HepG2 (cell line): ENCODE data around the gene LRP1B. TPM values are rescaled to one million over a fixed set of nuclear protein-coding genes. Genes with fewer than 3 reads are reported as not detected.

ENCODE experiments used
- ATAC-seq: fragments of 200-7000 bp; cut with Tn5 transposase; 3 replicates; pipeline ENCODE4 v1.9.1; 2020; ENCODE audit warnings: mild to moderate bottlenecking, moderate library complexity
- BruUV-seq: library from RNA; stranded (reverse); fragments of 400-500 nt; replicated peaks from 2 replicates; lab custom pipeline; 2021; lab: Mats Ljungman, UMichigan
- CTCF ChIA-PET: fragments of 300-600 bp; formaldehyde crosslinking; extraction: SDS; loops from one replicate; lab custom pipeline; 2021; ENCODE audit warnings: low total read pairs, inconsistent platforms, low intra/inter-chr PET ratio; lab: Yijun Ruan, JAX
- POLR2A ChIA-PET: fragments of 350-600 bp; sonication (Branson Sonifier 250); formaldehyde crosslinking; loops from one replicate; lab custom pipeline; 2020; ENCODE audit warnings: antibody characterized with exemption, inconsistent platforms; lab: Yijun Ruan, JAX
- DNase-seq: peaks from one replicate; pipeline ENCODE4 v3.0.0-alpha.2; 2015; ENCODE audit warnings: low spot score
- FAIRE-seq: peaks from 3 replicates; lab custom pipeline; 2011; peaks lifted over from hg19 to GRCh38; lab: Jason Lieb, UNC
- H2AFZ ChIP-seq: one replicate; pipeline ENCODE4 v1.6.1; 2011; ENCODE audit warnings: low read length, inconsistent platforms
- H3K27ac ChIP-seq: fragments of 300-600 bp; 3 replicates; pipeline ENCODE4 v1.8.0; 2011; ENCODE audit warnings: mixed run types, mild to moderate bottlenecking, mixed read lengths, low read length, inconsistent platforms; ENCODE audit not compliant: insufficient read depth; ENCODE audit errors: extremely low read length
- H3K27me3 ChIP-seq, 2 experiments: fragments of 200-600 bp in 1 of 2; 2 replicates in 1 of 2; 3 replicates in 1 of 2; pipeline versions ENCODE4 v1.6.0 to v1.8.0; 2011; ENCODE audit warnings: low read length in 2 of 2, mild to moderate bottlenecking in 2 of 2, moderate library complexity in 2 of 2, inconsistent platforms in 1 of 2; ENCODE audit not compliant: insufficient read depth in 2 of 2, control insufficient read depth in 1 of 2
- H3K36me3 ChIP-seq, 2 experiments: fragments of 200-600 bp in 1 of 2; replicated peaks in 1 of 2; 2 replicates in 1 of 2; 3 replicates in 1 of 2; pipeline versions ENCODE4 v1.5.1 to v1.8.0; 2011; ENCODE audit warnings: low read length in 2 of 2, inconsistent platforms in 1 of 2; ENCODE audit not compliant: insufficient read depth in 2 of 2, control insufficient read depth in 1 of 2
- H3K4me1 ChIP-seq: 2 replicates; pipeline ENCODE4 v1.5.1; 2012; ENCODE audit warnings: low read length, inconsistent platforms; ENCODE audit not compliant: insufficient read depth
- H3K4me2 ChIP-seq: 2 replicates; pipeline ENCODE4 v1.6.0; 2011; ENCODE audit warnings: low read depth, low read length, inconsistent platforms
- H3K4me3 ChIP-seq, 3 experiments: fragments of 200-600 bp in 1 of 3; sonication (generic), shearing (Covaris generic) in 1 of 3; replicated peaks in 1 of 3; 2 replicates each; pipeline ENCODE4 v1.5.1; 2011 to 2016; ENCODE audit warnings: low read length in 3 of 3, inconsistent platforms in 2 of 3, low read depth in 2 of 3, mild to moderate bottlenecking in 2 of 3, control low read depth in 1 of 3, mixed read lengths in 1 of 3; ENCODE audit not compliant: insufficient read depth in 1 of 3
- H3K79me2 ChIP-seq: one replicate; pipeline ENCODE4 v1.6.1; 2011; ENCODE audit warnings: low read length, inconsistent platforms; ENCODE audit not compliant: insufficient read depth
- H3K9ac ChIP-seq: 2 replicates; pipeline ENCODE4 v1.6.0; 2011; ENCODE audit warnings: mild to moderate bottlenecking, low read depth, low read length, inconsistent platforms; ENCODE audit not compliant: insufficient read depth
- H3K9me3 ChIP-seq: 2 replicates; pipeline ENCODE4 v1.5.1; 2012; ENCODE audit warnings: mild to moderate bottlenecking, low read length
- H4K20me1 ChIP-seq: 2 replicates; pipeline ENCODE4 v1.6.0; 2011; ENCODE audit warnings: inconsistent platforms, mild to moderate bottlenecking, low read length, moderate library complexity; ENCODE audit not compliant: insufficient read depth
- CHD4 ChIP-seq: fragments of 200-600 bp; sonication (generic); IDR thresholded peaks from 2 replicates; pipeline ENCODE4 v1.7.0; 2017; ENCODE audit warnings: mild to moderate bottlenecking, low read length, borderline replicate concordance
- CREB1 ChIP-seq, 2 experiments: fragments of 450-650 bp in 1 of 2; IDR thresholded peaks; 2 replicates each; pipeline ENCODE4 v1.6.1; 2016 to 2017; ENCODE audit warnings: control low read depth in 1 of 2, mild to moderate bottlenecking in 1 of 2, missing compliant biosample characterization in 1 of 2, missing genetic modification characterization in 1 of 2
- HHEX ChIP-seq: IDR thresholded peaks from 2 replicates; pipeline ENCODE4 v1.6.1; 2016; ENCODE audit warnings: control low read depth
- RARA ChIP-seq: IDR thresholded peaks from 2 replicates; pipeline ENCODE4 v1.6.1; 2016; ENCODE audit warnings: missing genetic modification reagents, missing compliant biosample characterization
- SP1 ChIP-seq, 2 experiments: fragments of 450-650 bp in 1 of 2; sonication (generic) in 1 of 2; formaldehyde crosslinking in 1 of 2; IDR thresholded peaks; 2 replicates each; pipeline versions ENCODE4 v1.4.0 to v1.6.1; 2016 to 2020; ENCODE audit warnings: missing genetic modification reagents in 1 of 2
- ZNF12 ChIP-seq: sonication (generic); formaldehyde crosslinking; IDR thresholded peaks from 2 replicates; pipeline ENCODE4 v1.5.0; 2020; ENCODE audit warnings: missing genetic modification reagents
- ZNF264 ChIP-seq: sonication (generic); formaldehyde crosslinking; IDR thresholded peaks from 2 replicates; pipeline ENCODE4 v1.4.0; 2020; ENCODE audit warnings: missing genetic modification reagents
- ZNF782 ChIP-seq: sonication (generic); formaldehyde crosslinking; IDR thresholded peaks from 2 replicates; pipeline ENCODE4 v1.4.0; 2020; ENCODE audit warnings: missing genetic modification reagents, mild to moderate bottlenecking, borderline replicate concordance
- in situ Hi-C: cut with HindIII; loops from 2 replicates; pipeline ENCODE4 v1.10.0; 2017; ENCODE audit warnings: low pct_unique_long_range_greater_than_20kb; ENCODE audit not compliant: extremely low pct_ligation_motif_present
- intact Hi-C: fragments of 100-400 bp; cut with micrococcal nuclease; formaldehyde crosslinking; loops from one replicate; pipeline ENCODE4 v1.10.0; 2022; ENCODE audit not compliant: unreplicated experiment
- polyA plus RNA-seq, 8 experiments: library from polyadenylated mRNA; depleted of rRNA in 3 of 8; stranded (reverse) in 7 of 8; unstranded in 1 of 8; fragments of >200 nt; fragmentation: Illumina TruSeq in 4 of 8; extraction: Trizol in 4 of 8; gene quantifications; 2 replicates each; pipeline versions ENCODE4 v1.2.1 to v1.2.3, GENCODE V29; 2011 to 2016; ENCODE audit warnings: low read depth in 4 of 8, missing spikeins in 1 of 8, mixed read lengths in 1 of 8; ENCODE audit not compliant: insufficient read depth in 1 of 8
- total RNA-seq, 5 experiments: library from RNA; depleted of rRNA; stranded (reverse); fragments of >200 nt; fragmentation: Illumina TruSeq; extraction: Trizol; gene quantifications; 2 replicates each; pipeline ENCODE4 v1.2.3, GENCODE V29; 2016; ENCODE audit warnings: low read depth in 1 of 5
- TF ChIP-seq, protein P1 (sequence below): sonication (generic); formaldehyde crosslinking; IDR thresholded peaks from 2 replicates; pipeline ENCODE4 v1.4.0; 2020; ENCODE audit warnings: low read depth, mild to moderate bottlenecking, missing genetic modification reagents
- TF ChIP-seq, protein P2 (sequence below): sonication (generic); formaldehyde crosslinking; IDR thresholded peaks from 2 replicates; pipeline ENCODE4 v1.4.0; 2020; ENCODE audit warnings: missing genetic modification reagents
- TF ChIP-seq, protein P3 (sequence below): sonication (generic); formaldehyde crosslinking; conservative IDR thresholded peaks from 2 replicates; pipeline ENCODE4 v1.4.0; 2020; ENCODE audit warnings: missing genetic modification reagents
- TF ChIP-seq, protein P4 (sequence below): sonication (generic); formaldehyde crosslinking; IDR thresholded peaks from 2 replicates; pipeline ENCODE4 v1.4.0; 2020; ENCODE audit warnings: mild to moderate bottlenecking, low read depth, missing genetic modification reagents
- TF ChIP-seq, protein P5 (sequence below): sonication (generic); formaldehyde crosslinking; IDR thresholded peaks from 2 replicates; pipeline ENCODE4 v1.4.0; 2020; ENCODE audit warnings: missing genetic modification reagents

LRP1B gene
- total and polyA plus RNA-seq, 2 of the 13 experiments (the other 11 are each of a cell fraction or from before 2014, with no cell fraction given): 0.04 TPM; not detected in 1

DNA sequence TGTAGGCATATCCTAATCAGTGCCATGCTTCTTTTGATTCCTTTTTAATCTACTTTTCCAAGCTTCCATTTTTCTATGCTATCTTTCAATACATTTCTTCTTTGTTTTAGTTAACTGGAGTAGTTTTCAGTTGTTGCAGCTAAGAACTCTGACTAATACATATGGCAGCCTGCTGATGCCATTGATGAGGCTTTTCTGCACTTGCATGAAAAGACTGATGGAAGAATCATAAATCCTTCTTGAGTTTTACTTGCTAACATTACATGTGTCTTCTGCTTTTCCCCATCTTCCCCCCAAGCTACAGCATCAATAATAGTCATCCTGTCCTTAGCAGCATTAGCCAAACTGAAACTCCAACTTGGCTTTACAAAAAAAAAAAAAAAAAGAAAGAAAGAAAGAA, 203.3 kb downstream of the LRP1B start:
- H3K4me1 ChIP-seq: no peaks in the 10 kb centered on the region
- no peak overlapping the region for H3K4me2 ChIP-seq
- no peak for FAIRE-seq
- ChIA-PET CTCF (no interaction called here), POLR2A (no interaction called here)
- H4K20me1 ChIP-seq: no peaks in the 10 kb centered on the region
- DNase-seq: no peak
- H3K27ac ChIP-seq: no peak overlapping the region
- no TSS peak for BruUV-seq
- no peaks in the 10 kb centered on the region for H3K27me3 ChIP-seq
- H3K79me2 ChIP-seq: no peaks in the 10 kb centered on the region
- no peaks in the 10 kb centered on the region for H3K36me3 ChIP-seq
- H2AFZ ChIP-seq: no peak overlapping the region
- no peak overlapping the region for H3K9ac ChIP-seq
- no peak overlapping the region for H3K4me3 ChIP-seq
- intact Hi-C loops (no loop called here), in situ Hi-C loops (no loop called here)
- no peaks in the 10 kb centered on the region for H3K9me3 ChIP-seq
- ATAC-seq: no peak
- TF ChIP-seq RARA (CRISPR knock-in tag) (no peak), CREB1 (IDR thresholded peaks at IDR 0.05) (no peak), CREB1 (CRISPR knock-in tag; IDR thresholded peaks at IDR 0.05) (no peak), SP1 (IDR thresholded peaks at IDR 0.05) (no peak), SP1 (CRISPR knock-in tag; IDR thresholded peaks at IDR 0.05) (no peak), ZNF782 (CRISPR knock-in tag) (no peak), HHEX (CRISPR knock-in tag) (no peak), ZNF12 (CRISPR knock-in tag) (no peak), ZNF264 (CRISPR knock-in tag) (no peak), CHD4 (no peak)
- TF ChIP-seq, protein P1, sequence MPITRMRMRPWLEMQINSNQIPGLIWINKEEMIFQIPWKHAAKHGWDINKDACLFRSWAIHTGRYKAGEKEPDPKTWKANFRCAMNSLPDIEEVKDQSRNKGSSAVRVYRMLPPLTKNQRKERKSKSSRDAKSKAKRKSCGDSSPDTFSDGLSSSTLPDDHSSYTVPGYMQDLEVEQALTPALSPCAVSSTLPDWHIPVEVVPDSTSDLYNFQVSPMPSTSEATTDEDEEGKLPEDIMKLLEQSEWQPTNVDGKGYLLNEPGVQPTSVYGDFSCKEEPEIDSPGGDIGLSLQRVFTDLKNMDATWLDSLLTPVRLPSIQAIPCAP (CRISPR knock-in tag): no peak
- TF ChIP-seq, protein P2, sequence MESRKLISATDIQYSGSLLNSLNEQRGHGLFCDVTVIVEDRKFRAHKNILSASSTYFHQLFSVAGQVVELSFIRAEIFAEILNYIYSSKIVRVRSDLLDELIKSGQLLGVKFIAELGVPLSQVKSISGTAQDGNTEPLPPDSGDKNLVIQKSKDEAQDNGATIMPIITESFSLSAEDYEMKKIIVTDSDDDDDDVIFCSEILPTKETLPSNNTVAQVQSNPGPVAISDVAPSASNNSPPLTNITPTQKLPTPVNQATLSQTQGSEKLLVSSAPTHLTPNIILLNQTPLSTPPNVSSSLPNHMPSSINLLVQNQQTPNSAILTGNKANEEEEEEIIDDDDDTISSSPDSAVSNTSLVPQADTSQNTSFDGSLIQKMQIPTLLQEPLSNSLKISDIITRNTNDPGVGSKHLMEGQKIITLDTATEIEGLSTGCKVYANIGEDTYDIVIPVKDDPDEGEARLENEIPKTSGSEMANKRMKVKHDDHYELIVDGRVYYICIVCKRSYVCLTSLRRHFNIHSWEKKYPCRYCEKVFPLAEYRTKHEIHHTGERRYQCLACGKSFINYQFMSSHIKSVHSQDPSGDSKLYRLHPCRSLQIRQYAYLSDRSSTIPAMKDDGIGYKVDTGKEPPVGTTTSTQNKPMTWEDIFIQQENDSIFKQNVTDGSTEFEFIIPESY (CRISPR knock-in tag): no peak
- TF ChIP-seq, protein P3, sequence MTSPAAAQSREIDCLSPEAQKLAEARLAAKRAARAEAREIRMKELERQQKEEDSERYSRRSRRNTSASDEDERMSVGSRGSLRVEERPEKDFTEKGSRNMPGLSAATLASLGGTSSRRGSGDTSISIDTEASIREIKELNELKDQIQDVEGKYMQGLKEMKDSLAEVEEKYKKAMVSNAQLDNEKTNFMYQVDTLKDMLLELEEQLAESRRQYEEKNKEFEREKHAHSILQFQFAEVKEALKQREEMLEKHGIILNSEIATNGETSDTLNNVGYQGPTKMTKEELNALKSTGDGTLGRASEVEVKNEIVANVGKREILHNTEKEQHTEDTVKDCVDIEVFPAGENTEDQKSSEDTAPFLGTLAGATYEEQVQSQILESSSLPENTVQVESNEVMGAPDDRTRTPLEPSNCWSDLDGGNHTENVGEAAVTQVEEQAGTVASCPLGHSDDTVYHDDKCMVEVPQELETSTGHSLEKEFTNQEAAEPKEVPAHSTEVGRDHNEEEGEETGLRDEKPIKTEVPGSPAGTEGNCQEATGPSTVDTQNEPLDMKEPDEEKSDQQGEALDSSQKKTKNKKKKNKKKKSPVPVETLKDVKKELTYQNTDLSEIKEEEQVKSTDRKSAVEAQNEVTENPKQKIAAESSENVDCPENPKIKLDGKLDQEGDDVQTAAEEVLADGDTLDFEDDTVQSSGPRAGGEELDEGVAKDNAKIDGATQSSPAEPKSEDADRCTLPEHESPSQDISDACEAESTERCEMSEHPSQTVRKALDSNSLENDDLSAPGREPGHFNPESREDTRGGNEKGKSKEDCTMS (CRISPR knock-in tag): no peak
- TF ChIP-seq, protein P4, sequence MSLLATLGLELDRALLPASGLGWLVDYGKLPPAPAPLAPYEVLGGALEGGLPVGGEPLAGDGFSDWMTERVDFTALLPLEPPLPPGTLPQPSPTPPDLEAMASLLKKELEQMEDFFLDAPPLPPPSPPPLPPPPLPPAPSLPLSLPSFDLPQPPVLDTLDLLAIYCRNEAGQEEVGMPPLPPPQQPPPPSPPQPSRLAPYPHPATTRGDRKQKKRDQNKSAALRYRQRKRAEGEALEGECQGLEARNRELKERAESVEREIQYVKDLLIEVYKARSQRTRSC (CRISPR knock-in tag): no peak
- TF ChIP-seq, protein P5, sequence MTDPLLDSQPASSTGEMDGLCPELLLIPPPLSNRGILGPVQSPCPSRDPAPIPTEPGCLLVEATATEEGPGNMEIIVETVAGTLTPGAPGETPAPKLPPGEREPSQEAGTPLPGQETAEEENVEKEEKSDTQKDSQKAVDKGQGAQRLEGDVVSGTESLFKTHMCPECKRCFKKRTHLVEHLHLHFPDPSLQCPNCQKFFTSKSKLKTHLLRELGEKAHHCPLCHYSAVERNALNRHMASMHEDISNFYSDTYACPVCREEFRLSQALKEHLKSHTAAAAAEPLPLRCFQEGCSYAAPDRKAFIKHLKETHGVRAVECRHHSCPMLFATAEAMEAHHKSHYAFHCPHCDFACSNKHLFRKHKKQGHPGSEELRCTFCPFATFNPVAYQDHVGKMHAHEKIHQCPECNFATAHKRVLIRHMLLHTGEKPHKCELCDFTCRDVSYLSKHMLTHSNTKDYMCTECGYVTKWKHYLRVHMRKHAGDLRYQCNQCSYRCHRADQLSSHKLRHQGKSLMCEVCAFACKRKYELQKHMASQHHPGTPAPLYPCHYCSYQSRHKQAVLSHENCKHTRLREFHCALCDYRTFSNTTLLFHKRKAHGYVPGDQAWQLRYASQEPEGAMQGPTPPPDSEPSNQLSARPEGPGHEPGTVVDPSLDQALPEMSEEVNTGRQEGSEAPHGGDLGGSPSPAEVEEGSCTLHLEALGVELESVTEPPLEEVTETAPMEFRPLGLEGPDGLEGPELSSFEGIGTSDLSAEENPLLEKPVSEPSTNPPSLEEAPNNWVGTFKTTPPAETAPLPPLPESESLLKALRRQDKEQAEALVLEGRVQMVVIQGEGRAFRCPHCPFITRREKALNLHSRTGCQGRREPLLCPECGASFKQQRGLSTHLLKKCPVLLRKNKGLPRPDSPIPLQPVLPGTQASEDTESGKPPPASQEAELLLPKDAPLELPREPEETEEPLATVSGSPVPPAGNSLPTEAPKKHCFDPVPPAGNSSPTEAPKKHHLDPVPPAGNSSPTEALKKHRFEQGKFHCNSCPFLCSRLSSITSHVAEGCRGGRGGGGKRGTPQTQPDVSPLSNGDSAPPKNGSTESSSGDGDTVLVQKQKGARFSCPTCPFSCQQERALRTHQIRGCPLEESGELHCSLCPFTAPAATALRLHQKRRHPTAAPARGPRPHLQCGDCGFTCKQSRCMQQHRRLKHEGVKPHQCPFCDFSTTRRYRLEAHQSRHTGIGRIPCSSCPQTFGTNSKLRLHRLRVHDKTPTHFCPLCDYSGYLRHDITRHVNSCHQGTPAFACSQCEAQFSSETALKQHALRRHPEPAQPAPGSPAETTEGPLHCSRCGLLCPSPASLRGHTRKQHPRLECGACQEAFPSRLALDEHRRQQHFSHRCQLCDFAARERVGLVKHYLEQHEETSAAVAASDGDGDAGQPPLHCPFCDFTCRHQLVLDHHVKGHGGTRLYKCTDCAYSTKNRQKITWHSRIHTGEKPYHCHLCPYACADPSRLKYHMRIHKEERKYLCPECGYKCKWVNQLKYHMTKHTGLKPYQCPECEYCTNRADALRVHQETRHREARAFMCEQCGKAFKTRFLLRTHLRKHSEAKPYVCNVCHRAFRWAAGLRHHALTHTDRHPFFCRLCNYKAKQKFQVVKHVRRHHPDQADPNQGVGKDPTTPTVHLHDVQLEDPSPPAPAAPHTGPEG (CRISPR knock-in tag): no peak
